HepG2 (cell line): ENCODE data around the gene NEMF. TPM values are rescaled to one million over a fixed set of nuclear protein-coding genes. Genes with fewer than 3 reads are reported as not detected.
A peak's percentile ranks its signal among the peaks of the same experiment; 100 is the strongest.

ENCODE experiments used
- ARNTL ChIP-seq: sonication (generic); formaldehyde crosslinking; IDR thresholded peaks from 2 replicates; pipeline ENCODE4 v1.4.0; 2020; ENCODE audit warnings: mild to moderate bottlenecking, missing genetic modification reagents
- CBX2 ChIP-seq, 2 experiments: fragments of 200-600 bp in 1 of 2; sonication (generic); formaldehyde crosslinking in 1 of 2; IDR thresholded peaks; 2 replicates each; pipeline versions ENCODE4 v1.7.0 to v1.8.1; 2018 to 2022; ENCODE audit warnings: low read depth in 2 of 2, low read length in 1 of 2, mild to moderate bottlenecking in 1 of 2, missing genetic modification reagents in 1 of 2
- CHD4 ChIP-seq: fragments of 200-600 bp; sonication (generic); IDR thresholded peaks from 2 replicates; pipeline ENCODE4 v1.7.0; 2017; ENCODE audit warnings: mild to moderate bottlenecking, low read length, borderline replicate concordance
- HIC2 ChIP-seq: sonication (generic); formaldehyde crosslinking; IDR thresholded peaks from 2 replicates; pipeline ENCODE4 v1.9.0; 2022; ENCODE audit warnings: low read depth, missing genetic modification reagents
- NFAT5 ChIP-seq: sonication (generic); formaldehyde crosslinking; IDR thresholded peaks from 2 replicates; pipeline ENCODE4 v1.4.0; 2020; ENCODE audit warnings: missing genetic modification reagents
- NRL ChIP-seq: sonication (generic); formaldehyde crosslinking; IDR thresholded peaks from 2 replicates; pipeline ENCODE4 v1.5.0; 2020; ENCODE audit warnings: missing genetic modification reagents, mild to moderate bottlenecking, moderate library complexity, borderline replicate concordance
- SNAI1 ChIP-seq: sonication (generic); formaldehyde crosslinking; IDR thresholded peaks from 2 replicates; pipeline ENCODE4 v1.5.0; 2020; ENCODE audit warnings: mild to moderate bottlenecking, missing genetic modification reagents, borderline replicate concordance
- SRSF9 ChIP-seq: fragments of 200-400 bp; formaldehyde crosslinking; IDR thresholded peaks from 2 replicates; pipeline ENCODE4 v1.6.1; 2018; ENCODE audit warnings: borderline replicate concordance, mild to moderate bottlenecking, low read depth, low read length; ENCODE audit not compliant: insufficient read depth, poor library complexity, severe bottlenecking
- TCF12 ChIP-seq, 2 experiments: fragments of 450-650 bp in 1 of 2; sonication (generic) in 1 of 2; formaldehyde crosslinking in 1 of 2; IDR thresholded peaks; 2 replicates each; pipeline versions ENCODE4 v1.6.1 to v1.8.0; 2017 to 2022; ENCODE audit warnings: antibody characterized with exemption in 1 of 2, mild to moderate bottlenecking in 1 of 2, missing genetic modification reagents in 1 of 2, moderate library complexity in 1 of 2
- TEAD2 ChIP-seq: sonication (generic); formaldehyde crosslinking; IDR thresholded peaks from 2 replicates; pipeline ENCODE4 v1.9.0; 2021; ENCODE audit warnings: missing genetic modification reagents
- TOPORS ChIP-seq: sonication (generic); formaldehyde crosslinking; IDR thresholded peaks from 2 replicates; pipeline ENCODE4 v1.8.0; 2023; ENCODE audit warnings: mild to moderate bottlenecking, missing genetic modification reagents
- ZNF136 ChIP-seq: sonication (generic); formaldehyde crosslinking; IDR thresholded peaks from 2 replicates; pipeline ENCODE4 v1.8.1; 2022; ENCODE audit warnings: low read depth, mild to moderate bottlenecking, moderate library complexity, missing genetic modification reagents
- ZNF350 ChIP-seq: sonication (generic); formaldehyde crosslinking; IDR thresholded peaks from 2 replicates; pipeline ENCODE4 v1.4.0; 2020; ENCODE audit warnings: mild to moderate bottlenecking, low read depth, missing genetic modification reagents, borderline replicate concordance
- ZNF549 ChIP-seq: sonication (generic); formaldehyde crosslinking; IDR thresholded peaks from 2 replicates; pipeline ENCODE4 v1.5.0; 2020; ENCODE audit warnings: missing genetic modification reagents
- ZNF816 ChIP-seq: sonication (generic); formaldehyde crosslinking; IDR thresholded peaks from 2 replicates; pipeline ENCODE4 v1.8.0; 2022; ENCODE audit warnings: missing genetic modification reagents, mild to moderate bottlenecking, borderline replicate concordance
- ZNF883 ChIP-seq: sonication (generic); formaldehyde crosslinking; IDR thresholded peaks from 2 replicates; pipeline ENCODE4 v1.5.1; 2020; ENCODE audit warnings: mild to moderate bottlenecking, missing genetic modification reagents; ENCODE audit errors: not compliant biosample characterization
- polyA plus RNA-seq, 8 experiments: library from polyadenylated mRNA; depleted of rRNA in 3 of 8; stranded (reverse) in 7 of 8; unstranded in 1 of 8; fragments of >200 nt; fragmentation: Illumina TruSeq in 4 of 8; extraction: Trizol in 4 of 8; gene quantifications; 2 replicates each; pipeline versions ENCODE4 v1.2.1 to v1.2.3, GENCODE V29; 2011 to 2016; ENCODE audit warnings: low read depth in 4 of 8, missing spikeins in 1 of 8, mixed read lengths in 1 of 8; ENCODE audit not compliant: insufficient read depth in 1 of 8
- total RNA-seq, 5 experiments: library from RNA; depleted of rRNA; stranded (reverse); fragments of >200 nt; fragmentation: Illumina TruSeq; extraction: Trizol; gene quantifications; 2 replicates each; pipeline ENCODE4 v1.2.3, GENCODE V29; 2016; ENCODE audit warnings: low read depth in 1 of 5

Gene NEMF
- total and polyA plus RNA-seq, 2 of the 13 experiments (the other 11 are each of a cell fraction or from before 2014, with no cell fraction given): 21.3 to 57.9 TPM

DNA sequence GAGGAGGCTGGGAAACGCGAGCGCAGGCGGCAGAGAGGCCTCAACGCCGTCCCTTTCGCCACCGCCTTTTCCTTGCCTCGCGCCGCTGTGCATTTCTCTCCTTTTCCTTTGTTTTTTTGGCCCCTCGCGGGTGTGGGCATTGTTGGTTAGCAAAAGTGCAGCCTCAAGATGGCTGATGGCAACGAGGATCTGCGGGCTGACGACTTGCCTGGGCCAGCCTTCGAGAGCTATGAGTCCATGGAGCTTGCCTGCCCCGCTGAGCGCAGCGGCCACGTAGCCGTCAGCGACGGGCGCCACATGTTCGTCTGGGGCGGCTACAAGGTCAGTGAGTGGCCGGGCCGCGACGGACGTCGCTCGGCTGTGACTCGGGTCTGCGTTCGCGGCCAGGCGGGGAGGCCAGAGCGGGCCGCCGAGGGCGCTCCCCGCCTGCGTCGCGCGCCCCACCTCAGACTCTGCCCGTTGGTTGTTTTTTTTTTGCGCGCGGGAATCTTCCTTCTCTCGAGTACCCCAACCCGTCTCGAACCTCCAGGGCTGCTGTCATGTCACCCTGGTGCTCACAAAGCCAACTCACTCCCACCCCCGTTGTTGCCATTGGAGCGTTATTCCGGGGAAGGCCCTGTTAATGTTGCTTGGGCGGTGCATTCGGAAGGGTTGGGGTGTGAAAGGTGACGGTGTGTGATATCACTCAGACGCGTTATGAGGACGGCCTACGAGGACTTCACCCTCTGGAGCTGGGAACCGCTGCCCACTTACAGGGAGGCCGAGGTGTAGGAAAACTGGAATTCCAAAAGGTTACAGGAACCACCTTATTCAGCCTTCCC, 84.1 kb downstream of the NEMF start (continued):
- TF ChIP-seq CBX2 (IDR thresholded peaks at IDR 0.05; ENCODE audit: low read depth, low read length) (no peak), CBX2 (CRISPR knock-in tag; IDR thresholded peaks at IDR 0.05; ENCODE audit: low read depth) (no peak), ZNF549 (no peak), TOPORS (CRISPR knock-in tag) (no peak; the same call in none of the 2 replicates), ZNF350 (CRISPR knock-in tag) (no peak; the same call in 1 of the 2 replicates), TCF12 (IDR thresholded peaks at IDR 0.05) (no peak), TCF12 (CRISPR knock-in tag; IDR thresholded peaks at IDR 0.05) (no peak), ZNF136 (CRISPR knock-in tag) (0 out of 2 replicates have a peak, but pooled peaks have one; percentile 44), ARNTL (CRISPR knock-in tag) (no peak), SRSF9 (no peak), SNAI1 (CRISPR knock-in tag) (no peak), ZNF816 (CRISPR knock-in tag) (no peak; the same call in 1 of the 2 replicates), TEAD2 (CRISPR knock-in tag) (no peak), CHD4 (no peak), NRL (CRISPR knock-in tag) (no peak; the same call in 1 of the 2 replicates), NFAT5 (CRISPR knock-in tag) (no peak), HIC2 (no peak; the same call in 1 of the 2 replicates), ZNF883 (CRISPR knock-in tag) (peak; percentile 50)
